Endothelial cell of umbilical vein (primary cell): ENCODE data around the gene PGP. TPM values are rescaled to one million over a fixed set of nuclear protein-coding genes. Genes with fewer than 3 reads are reported as not detected.

ENCODE experiments used
- BruUV-seq: library from RNA; stranded (reverse); fragments of 400-500 nt; replicated peaks from 2 replicates; lab custom pipeline; 2021; lab: Mats Ljungman, UMichigan
- CTCF ChIA-PET: fragments of 300-600, 350-600 bp; sonication (Branson Sonifier 250); formaldehyde crosslinking; loops from one replicate; lab custom pipeline; 2021; ENCODE audit warnings: antibody characterized with exemption, inconsistent platforms; lab: Charles Lee
- POLR2A ChIA-PET: fragments of 300-600, 350-600 bp; sonication (Branson Sonifier 250); formaldehyde crosslinking; loops from one replicate; lab custom pipeline; 2021; ENCODE audit warnings: antibody characterized with exemption, inconsistent platforms; lab: Charles Lee
- DNase-seq: peaks from one replicate; pipeline ENCODE4 v3.0.0-alpha.2; 2011; ENCODE audit warnings: low read depth, low spot score
- FAIRE-seq: peaks from 2 replicates; lab custom pipeline; 2011; peaks lifted over from hg19 to GRCh38; lab: Jason Lieb, UNC
- H2AFZ ChIP-seq: 2 replicates; pipeline ENCODE4 v1.6.0; 2012; ENCODE audit warnings: low read depth, low read length, control low read depth, inconsistent platforms
- H3K27ac ChIP-seq: 2 replicates; pipeline ENCODE4 v1.5.1; 2011; ENCODE audit warnings: low read depth, mild to moderate bottlenecking, control low read depth, low read length, moderate library complexity; ENCODE audit not compliant: insufficient read depth
- H3K27me3 ChIP-seq, 2 experiments: 2 replicates each; pipeline versions ENCODE4 v1.6.0 to v1.6.1; 2011; ENCODE audit warnings: low read length in 2 of 2, mixed read lengths in 1 of 2; ENCODE audit not compliant: control insufficient read depth in 2 of 2, insufficient read depth in 2 of 2
- H3K36me3 ChIP-seq, 2 experiments: 2 replicates in 1 of 2; 3 replicates in 1 of 2; pipeline ENCODE4 v1.5.1; 2011; ENCODE audit warnings: low read length in 2 of 2, mild to moderate bottlenecking in 1 of 2, moderate library complexity in 1 of 2; ENCODE audit not compliant: control insufficient read depth in 2 of 2, insufficient read depth in 2 of 2; ENCODE audit errors: extremely low read depth in 1 of 2
- H3K4me1 ChIP-seq: 3 replicates; pipeline ENCODE4 v1.5.1; 2011; ENCODE audit warnings: mild to moderate bottlenecking, low read length; ENCODE audit not compliant: control insufficient read depth, insufficient read depth; ENCODE audit errors: extremely low read depth
- H3K4me2 ChIP-seq: 2 replicates; pipeline ENCODE4 v1.6.1; 2011; ENCODE audit warnings: low read length, control low read depth, mixed read lengths; ENCODE audit not compliant: insufficient read depth
- H3K4me3 ChIP-seq, 3 experiments: fragments of 200-600 bp in 1 of 3; sonication (generic), shearing (Covaris generic) in 1 of 3; replicated peaks in 1 of 3; 2 replicates each; pipeline ENCODE4 v1.5.1; 2011 to 2016; ENCODE audit warnings: control low read depth in 3 of 3, low read length in 3 of 3, mild to moderate bottlenecking in 2 of 3, inconsistent platforms in 1 of 3, low read depth in 1 of 3, moderate library complexity in 1 of 3; ENCODE audit not compliant: insufficient read depth in 1 of 3
- H3K79me2 ChIP-seq: 2 replicates; pipeline ENCODE4 v1.6.0; 2012; ENCODE audit warnings: low read length, inconsistent platforms; ENCODE audit not compliant: control insufficient read depth, insufficient read depth
- H3K9ac ChIP-seq: replicated peaks from 2 replicates; pipeline ENCODE3; 2011; ENCODE audit warnings: low read length, control low read depth; ENCODE audit not compliant: insufficient read depth; ENCODE audit errors: extremely low read depth
- H3K9me1 ChIP-seq: replicated peaks from 3 replicates; pipeline ENCODE4 v1.6.0; 2011; ENCODE audit warnings: mild to moderate bottlenecking, low read length; ENCODE audit not compliant: control insufficient read depth, insufficient read depth; ENCODE audit errors: extremely low read depth
- H3K9me3 ChIP-seq: replicated peaks from 2 replicates; pipeline ENCODE4 v1.5.1; 2012; ENCODE audit warnings: low read length, inconsistent platforms; ENCODE audit not compliant: control insufficient read depth, insufficient read depth
- H4K20me1 ChIP-seq: replicated peaks from 2 replicates; pipeline ENCODE3; 2011; ENCODE audit warnings: mild to moderate bottlenecking, low read length; ENCODE audit not compliant: control insufficient read depth, insufficient read depth; ENCODE audit errors: extremely low read depth
- EZH2 ChIP-seq: IDR thresholded peaks from 2 replicates; pipeline ENCODE4 v1.6.1; 2012; ENCODE audit warnings: borderline replicate concordance, low read depth, mild to moderate bottlenecking, moderate library complexity, low read length, inconsistent platforms; ENCODE audit not compliant: severe bottlenecking
- FOS ChIP-seq: IDR thresholded peaks from 2 replicates; pipeline ENCODE4 v1.6.1; 2011; ENCODE audit warnings: mild to moderate bottlenecking, low read length, moderate library complexity, borderline replicate concordance; ENCODE audit not compliant: insufficient read depth
- GATA2 ChIP-seq: IDR thresholded peaks from 2 replicates; pipeline ENCODE4 v1.7.0; 2011; ENCODE audit warnings: low read depth, mild to moderate bottlenecking, moderate library complexity, mixed read lengths, low read length; ENCODE audit not compliant: insufficient read length, insufficient read depth
- JUN ChIP-seq: IDR thresholded peaks from 2 replicates; pipeline ENCODE4 v1.6.1; 2011; ENCODE audit warnings: borderline replicate concordance, low read depth; ENCODE audit not compliant: insufficient read length, insufficient read depth
- MAX ChIP-seq: IDR thresholded peaks from 2 replicates; pipeline ENCODE4 v1.6.1; 2011; ENCODE audit not compliant: insufficient read depth, insufficient read length
- MYC ChIP-seq: IDR thresholded peaks from one replicate; pipeline ENCODE4 v1.6.1; 2011; ENCODE audit warnings: mild to moderate bottlenecking, low read depth, low read length
- POLR2A ChIP-seq: IDR thresholded peaks from 2 replicates; pipeline ENCODE4 v1.6.1; 2012; ENCODE audit warnings: low read depth, mild to moderate bottlenecking, control low read depth, low read length
- POLR2AphosphoS5 ChIP-seq: IDR thresholded peaks from 2 replicates; pipeline ENCODE4 v1.6.1; 2012; ENCODE audit warnings: low read depth, mild to moderate bottlenecking, control low read depth, low read length, moderate library complexity; ENCODE audit not compliant: insufficient read depth
- dilution Hi-C: fragments of 300-500 bp; cut with MboI; formaldehyde crosslinking; loops from one replicate; pipeline ENCODE4 v1.15.0; 2019; ENCODE audit warnings: low sequenced_read_pairs; ENCODE audit not compliant: extremely low pct_ligation_motif_present
- intact Hi-C: fragments of 100-400 bp; cut with micrococcal nuclease; formaldehyde crosslinking; loops from one replicate; pipeline ENCODE4 v1.10.0; 2022
- polyA plus RNA-seq, 4 experiments: library from polyadenylated mRNA; depleted of rRNA in 3 of 4; stranded (reverse) in 3 of 4; unstranded in 1 of 4; fragments of >200 nt; gene quantifications; 2 replicates each; pipeline versions ENCODE4 v1.2.1 to v1.2.3, GENCODE V29; 2011 to 2012; ENCODE audit warnings: missing spikeins in 1 of 4
- total RNA-seq: library from RNA; stranded (reverse); gene quantifications from 2 replicates; pipeline ENCODE4 v1.2.3, GENCODE V29; 2021
- TF ChIP-seq, protein P1 (sequence below), 2 donors: IDR thresholded peaks; 1 replicate in 1 of 2; 2 replicates in 1 of 2; pipeline ENCODE4 v1.5.1; 2011; ENCODE audit warnings: low read length in 2 of 2, mild to moderate bottlenecking in 2 of 2, moderate library complexity in 2 of 2, control low read depth in 1 of 2, inconsistent platforms in 1 of 2, low read depth in 1 of 2; ENCODE audit not compliant: insufficient read depth in 1 of 2; ENCODE audit errors: extremely low read depth in 1 of 2

PGP gene
- total and polyA plus RNA-seq, 2 donors (not counting 3 experiments of a cell fraction or from before 2014, with no cell fraction given), result 28.5 to 29.6 TPM

DNA sequence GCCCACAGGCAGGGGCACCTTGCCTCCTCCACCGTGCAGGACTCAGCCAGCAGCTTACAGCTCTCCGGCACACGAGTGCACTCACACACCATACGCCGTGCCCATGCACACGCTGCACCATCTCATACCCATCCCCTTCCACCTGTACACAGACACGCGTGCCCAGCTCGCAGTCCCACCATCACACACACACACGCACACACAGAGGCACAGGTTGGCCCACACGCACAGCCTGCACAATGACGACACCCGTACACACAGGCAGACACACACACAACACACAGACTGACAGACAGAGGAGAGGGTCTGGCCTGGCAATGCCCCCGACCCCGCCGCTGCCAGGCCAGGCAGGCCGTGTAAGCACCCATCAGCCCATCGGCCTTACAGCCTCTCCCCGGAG lies 30.3 kb downstream of the PGP start:
- CTCF ChIA-PET, result no interaction called here
- Histone ChIP-seq H3K4me3 (no peak overlapping the region), H3K9ac (no peak overlapping the region), H2AFZ (no peak overlapping the region), H3K4me2 (no peak overlapping the region), H3K27ac (no peak overlapping the region), H3K27me3 (no peaks in the 10 kb centered on the region), H3K9me1 (no peaks in the 10 kb centered on the region), H3K79me2 (no peaks in the 10 kb centered on the region), H4K20me1 (no peaks in the 10 kb centered on the region), H3K36me3 (no peaks in the 10 kb centered on the region), H3K9me3 (no peaks in the 10 kb centered on the region), H3K4me1 (no peaks in the 10 kb centered on the region)
- BruUV-seq, result no TSS peak
- FAIRE-seq (no peak), DNase-seq (no peak)
- intact Hi-C loops, result no loop called here
- POLR2A ChIA-PET, result interaction anchor here (1.9 kb wide), 1 partner anchor 29 kb away, joined by 5 read pairs; the partner anchor contains the start of gene TRAF7
- TF ChIP-seq MAX (no peak), GATA2 (no peak), EZH2 (no peak), MYC (no peak), POLR2A (no peak), POLR2AphosphoS5 (no peak), FOS (no peak), JUN (no peak)
- TF ChIP-seq, protein P1, sequence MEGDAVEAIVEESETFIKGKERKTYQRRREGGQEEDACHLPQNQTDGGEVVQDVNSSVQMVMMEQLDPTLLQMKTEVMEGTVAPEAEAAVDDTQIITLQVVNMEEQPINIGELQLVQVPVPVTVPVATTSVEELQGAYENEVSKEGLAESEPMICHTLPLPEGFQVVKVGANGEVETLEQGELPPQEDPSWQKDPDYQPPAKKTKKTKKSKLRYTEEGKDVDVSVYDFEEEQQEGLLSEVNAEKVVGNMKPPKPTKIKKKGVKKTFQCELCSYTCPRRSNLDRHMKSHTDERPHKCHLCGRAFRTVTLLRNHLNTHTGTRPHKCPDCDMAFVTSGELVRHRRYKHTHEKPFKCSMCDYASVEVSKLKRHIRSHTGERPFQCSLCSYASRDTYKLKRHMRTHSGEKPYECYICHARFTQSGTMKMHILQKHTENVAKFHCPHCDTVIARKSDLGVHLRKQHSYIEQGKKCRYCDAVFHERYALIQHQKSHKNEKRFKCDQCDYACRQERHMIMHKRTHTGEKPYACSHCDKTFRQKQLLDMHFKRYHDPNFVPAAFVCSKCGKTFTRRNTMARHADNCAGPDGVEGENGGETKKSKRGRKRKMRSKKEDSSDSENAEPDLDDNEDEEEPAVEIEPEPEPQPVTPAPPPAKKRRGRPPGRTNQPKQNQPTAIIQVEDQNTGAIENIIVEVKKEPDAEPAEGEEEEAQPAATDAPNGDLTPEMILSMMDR (IDR thresholded peaks at IDR 0.05; ENCODE audit: extremely low read depth in 1 of 2, insufficient read depth in 1 of 2, low read depth in 1 of 2, low read length in 2 of 2), result no peak
- dilution Hi-C loops, result no loop called here
